Stimulated activated CD8-positive, alpha-beta memory T cell treated with anti-CD3 and anti-CD28 coated beads, Interleukin-7, amount 100 ng/mL, for 1 hour (primary cell): Measurements from ENCODE around the gene WHRN.

Experiments used
- DNase-seq, 2 donors: peaks; one replicate each; pipeline ENCODE4 v3.0.0-alpha.2; 2020; ENCODE audit warnings: low read depth in 2 of 2

Gene WHRN

GRCh38 chr9:114472765-114473446, 32.4 kb downstream of the WHRN start:
- DNase-seq = no peak

DNA sequence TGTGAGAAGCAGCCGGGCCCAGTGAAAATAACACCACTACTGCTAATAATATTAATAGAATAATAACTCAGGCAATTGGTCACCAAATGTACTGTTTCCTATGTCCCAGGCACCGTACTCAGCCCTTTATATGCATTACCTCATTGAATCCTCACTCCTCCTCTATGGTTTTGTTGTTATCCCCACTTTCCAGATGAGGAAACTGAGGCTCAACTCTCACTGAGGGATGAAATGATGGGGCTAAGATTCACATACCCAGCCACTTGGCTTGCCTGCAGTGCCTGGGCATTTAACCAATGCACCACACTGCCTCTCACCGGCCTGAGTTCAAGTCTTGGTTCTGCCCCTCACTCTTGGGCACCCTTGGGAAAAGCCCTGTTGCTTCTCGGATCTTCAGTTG, 34.1 kb downstream of the WHRN start:
- DNase-seq = no peak

DNA sequence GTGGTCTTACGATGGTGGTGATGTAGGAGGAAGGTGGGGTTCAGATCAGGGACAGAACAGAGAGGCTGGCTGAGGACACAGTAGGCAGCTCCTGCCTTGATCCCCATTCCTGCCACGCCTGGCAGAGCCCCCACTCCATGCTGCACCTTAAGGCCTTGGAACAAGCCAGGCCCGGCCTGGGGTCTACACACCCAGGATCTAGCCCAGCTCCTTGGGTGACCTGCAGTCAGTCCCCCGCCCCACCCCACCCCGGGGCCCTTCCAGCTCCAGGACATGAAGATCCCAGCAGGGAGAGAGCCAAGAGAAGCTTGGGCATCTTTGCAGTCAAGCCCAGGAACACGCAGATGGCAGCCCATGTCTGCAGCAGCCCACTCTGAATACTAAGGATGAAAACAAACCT, 34.7 kb downstream of the WHRN start:
- DNase-seq = no peak

DNA sequence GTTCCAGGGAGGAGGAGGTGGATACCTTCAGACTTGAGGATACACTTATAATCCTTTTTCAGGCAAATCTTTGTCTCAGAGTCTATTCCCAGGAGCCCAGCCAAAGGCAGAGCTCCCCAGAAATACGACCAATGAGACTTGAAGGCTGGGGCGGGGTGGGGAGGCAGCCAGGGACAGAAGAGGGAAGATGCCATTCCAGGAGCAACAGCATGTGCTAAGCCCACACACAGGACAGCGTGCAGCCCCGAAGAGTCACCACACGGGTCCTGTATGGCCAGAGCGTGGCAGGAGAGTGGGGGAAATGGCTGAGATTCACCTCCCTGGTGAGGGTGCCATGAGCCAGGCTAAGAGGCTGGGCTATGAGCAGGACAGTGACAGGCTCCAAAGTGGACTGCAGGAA, 35.2 kb downstream of the WHRN start:
- DNase-seq = no peak

- no peak for DNase-seq
Observed at GRCh38 chr9:114469091-114469853, 36.0 kb downstream of the WHRN start.

DNA sequence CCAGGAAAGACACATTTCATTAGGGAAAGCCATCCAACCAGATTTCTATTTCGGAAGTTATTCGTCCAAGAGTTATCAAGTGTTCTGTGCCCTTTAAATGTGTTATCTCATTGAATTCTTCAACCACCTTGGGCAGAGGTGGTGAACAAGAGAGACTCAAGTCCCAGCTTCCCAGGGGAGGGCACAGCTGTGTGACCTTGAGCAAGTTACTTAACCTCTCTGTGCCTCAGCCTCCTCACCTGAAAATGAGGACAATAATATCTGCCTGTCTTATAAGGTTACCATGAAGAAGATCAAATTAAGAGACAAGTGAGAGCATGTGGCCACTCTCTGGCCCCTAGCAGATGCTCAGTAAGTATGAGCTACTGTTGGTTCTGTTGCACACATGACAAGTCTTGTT, 37.4 kb downstream of the WHRN start:
- no peak for DNase-seq

GRCh38 chr9:114467226-114467750, 38.0 kb downstream of the WHRN start:
- DNase-seq = no peak

- no peak for DNase-seq
Observed at GRCh38 chr9:114465906-114466900, 39.1 kb downstream of the WHRN start.

DNA sequence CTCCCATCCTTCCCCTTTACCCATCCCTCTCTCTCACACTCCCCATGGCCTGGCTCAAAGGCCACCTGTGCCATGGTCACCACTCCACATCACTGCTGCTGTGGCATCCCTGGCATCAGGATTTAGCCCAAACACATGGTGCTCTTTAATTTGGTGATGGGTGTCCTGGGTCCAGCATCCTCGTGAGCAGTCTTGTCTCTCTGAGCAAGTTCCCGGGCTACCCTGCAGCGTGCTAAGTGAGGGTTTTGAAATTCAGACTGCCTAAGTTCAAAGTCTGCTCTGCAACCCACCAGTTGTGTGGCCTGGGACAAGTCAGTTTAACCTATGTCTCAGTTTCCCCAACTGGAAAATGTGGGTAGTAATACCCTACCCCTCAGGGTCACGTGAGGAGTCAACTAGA, 39.9 kb downstream of the WHRN start:
- DNase-seq = no peak

DNA sequence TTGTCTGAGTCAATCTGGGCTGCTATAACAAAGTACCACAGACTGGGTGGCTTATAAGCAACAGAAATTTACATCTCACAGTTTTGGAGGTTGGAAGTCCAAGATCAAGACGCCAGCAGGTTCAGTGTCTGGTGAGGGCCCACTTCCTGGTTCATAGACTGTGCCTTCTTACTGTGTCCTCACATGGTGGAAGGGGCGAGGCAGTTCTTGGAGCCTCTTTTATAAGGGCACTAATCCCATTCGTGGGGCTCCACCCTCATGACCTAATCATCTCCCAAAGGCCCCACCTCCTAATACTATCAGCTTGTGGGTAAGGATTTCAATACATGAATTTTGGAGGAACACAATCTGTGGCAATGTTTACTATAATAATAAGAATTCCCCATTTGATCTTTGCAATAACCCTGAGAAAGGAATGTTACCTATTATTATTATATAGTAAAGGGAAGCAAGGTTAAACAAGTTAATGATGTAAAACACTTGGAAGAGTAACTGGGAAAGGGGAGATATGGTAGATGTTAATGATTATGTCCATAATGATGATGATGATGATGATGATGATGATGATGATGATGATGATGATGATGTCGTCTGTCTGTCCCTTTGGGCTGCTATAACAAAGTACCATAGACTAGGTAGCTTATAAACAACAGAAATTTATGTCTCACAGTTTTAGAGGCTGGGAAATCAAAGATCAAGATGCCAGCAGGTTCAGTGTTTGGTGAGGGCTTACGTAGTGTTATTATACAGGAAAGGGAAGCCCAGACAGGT, 40.8 kb downstream of the WHRN start:
- no peak for DNase-seq

- no peak for DNase-seq
Observed at GRCh38 chr9:114462791-114463190, 42.5 kb downstream of the WHRN start.

DNA sequence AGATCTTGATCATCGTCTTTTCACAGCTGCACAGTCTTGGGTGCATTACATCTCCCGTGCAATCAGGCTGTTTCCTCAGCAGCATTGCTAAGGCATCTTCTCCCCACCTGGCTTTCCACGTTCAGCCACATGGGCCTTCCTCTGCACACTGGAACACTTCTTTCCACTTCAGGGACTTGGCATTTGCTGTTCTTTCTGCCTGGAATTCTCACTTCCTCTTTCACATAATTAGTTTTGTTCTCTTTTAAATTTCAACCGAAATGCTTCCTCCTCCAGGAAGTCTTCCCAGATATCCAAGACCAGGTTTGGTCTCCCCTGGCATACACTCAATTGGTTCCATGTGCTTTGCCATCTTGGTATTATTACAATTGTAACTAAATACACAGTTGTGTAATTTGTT, 43.8 kb downstream of the WHRN start:
- DNase-seq = no peak

DNA sequence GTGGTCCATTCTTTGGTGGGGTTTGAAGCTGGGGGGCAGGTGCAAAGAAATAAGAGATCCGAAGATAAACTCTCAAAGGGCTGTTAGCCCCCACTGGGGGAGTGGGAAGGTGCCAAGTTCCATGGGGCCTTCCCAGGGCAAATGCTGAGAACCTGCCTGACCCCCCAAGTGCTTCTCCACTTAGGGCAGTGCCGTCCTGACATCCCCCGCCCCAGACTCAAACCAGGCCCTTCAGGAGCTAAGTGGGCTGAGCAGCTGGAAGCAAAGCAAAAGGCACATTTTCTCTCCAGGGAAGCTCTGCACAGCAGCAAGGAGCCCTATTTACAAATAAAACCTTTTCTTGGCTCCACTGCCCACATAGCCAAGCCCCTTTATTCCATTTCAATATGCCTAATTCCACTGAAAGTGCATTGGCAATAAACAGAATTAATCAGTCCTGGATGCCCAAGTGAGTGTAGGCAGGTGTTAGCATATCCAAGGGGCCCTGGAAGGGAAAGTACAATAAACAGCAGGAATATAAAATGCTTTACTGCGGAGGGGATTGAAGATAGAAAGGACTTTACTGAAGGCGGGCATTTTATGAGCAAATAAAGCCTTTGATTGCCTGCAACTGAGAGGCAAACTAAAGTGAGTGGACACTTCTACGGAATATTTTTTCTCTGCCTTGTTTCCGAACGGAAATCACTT, 44.6 kb downstream of the WHRN start:
- no peak for DNase-seq

DNA sequence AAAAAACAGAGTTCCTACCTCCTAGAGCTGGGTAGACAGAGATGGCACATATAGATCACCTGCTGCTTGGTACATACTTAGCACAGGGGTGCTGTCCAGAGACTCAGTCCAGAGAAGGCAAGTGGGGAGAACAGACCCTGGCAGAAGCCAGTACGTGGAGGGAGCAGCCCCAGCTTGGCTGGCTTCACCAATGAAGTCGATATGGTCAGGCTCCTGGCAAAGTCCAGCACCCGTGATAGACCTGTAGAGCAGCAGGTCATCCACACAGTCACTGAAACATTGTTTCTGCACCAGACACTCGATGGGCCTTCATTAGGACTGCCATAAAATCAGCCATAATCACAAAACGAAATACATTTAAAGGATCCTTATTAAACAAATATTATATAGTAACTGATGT, 45.8 kb downstream of the WHRN start:
- DNase-seq = no peak

GRCh38 chr9:114456929-114457328, 48.3 kb downstream of the WHRN start:
- DNase-seq = no peak

DNA sequence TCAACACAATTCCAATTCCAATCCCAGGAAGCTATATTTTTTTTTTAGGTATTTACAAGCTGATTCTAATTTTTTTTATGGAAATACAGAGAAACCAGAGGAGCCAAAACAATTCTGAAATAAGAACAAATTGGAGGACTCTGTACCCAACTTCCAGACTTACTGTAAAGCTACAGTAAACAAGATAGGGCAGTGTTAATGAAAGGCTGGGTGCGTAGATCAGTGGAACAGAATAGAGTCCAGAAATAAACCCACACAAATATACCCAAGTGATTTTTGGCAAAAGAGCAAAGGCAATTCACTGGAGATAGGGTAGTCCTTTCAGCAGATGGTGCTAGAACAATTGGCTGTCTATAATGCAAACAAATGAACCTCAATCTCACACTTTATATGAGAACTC, 50.6 kb downstream of the WHRN start:
- DNase-seq = no peak

- no peak for DNase-seq
Observed at GRCh38 chr9:114452219-114453165, 52.8 kb downstream of the WHRN start.

DNA sequence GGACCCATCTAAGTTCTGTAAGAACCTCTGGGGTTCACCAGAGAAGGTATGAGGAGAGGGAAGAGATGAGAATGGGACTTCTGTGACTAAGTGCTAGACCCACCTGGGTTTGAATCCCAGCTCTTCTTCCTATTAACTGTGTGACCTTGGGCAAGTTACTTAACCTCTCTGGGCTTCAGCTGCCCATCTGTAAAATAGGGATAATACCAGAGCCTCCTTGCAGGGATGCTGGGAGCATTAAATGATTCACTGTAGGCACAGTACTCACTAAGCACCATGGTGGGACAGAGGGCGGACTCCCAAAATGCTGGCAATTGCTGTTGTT, 53.6 kb downstream of the WHRN start:
- DNase-seq = no peak

GRCh38 chr9:114450833-114451706, 54.2 kb downstream of the WHRN start:
- DNase-seq = no peak
